Neuronal stem cell (in vitro differentiated cells): ENCODE measurements around the gene CDK8.
A peak's percentile ranks its signal among the peaks of the same experiment; 100 is the strongest.

Experiments used
- DNase-seq: peaks from one replicate; pipeline ENCODE4 v3.0.0-alpha.2; 2013; ENCODE audit warnings: low spot score
- H2AFZ ChIP-seq: one replicate; pipeline ENCODE4 v1.6.1; 2013; ENCODE audit warnings: mild to moderate bottlenecking, low read length, inconsistent platforms
- H2AK5ac ChIP-seq: 2 replicates; pipeline ENCODE4 v1.6.1; 2013; ENCODE audit warnings: low read depth, mild to moderate bottlenecking, inconsistent platforms, low read length, moderate library complexity, mixed read lengths
- H2BK120ac ChIP-seq: 2 replicates; pipeline ENCODE4 v1.6.1; 2013; ENCODE audit warnings: low read depth, mild to moderate bottlenecking, inconsistent platforms, low read length, moderate library complexity, mixed read lengths
- H2BK12ac ChIP-seq: one replicate; pipeline ENCODE4 v1.6.1; 2013; ENCODE audit warnings: low read length, inconsistent platforms
- H2BK15ac ChIP-seq: 2 replicates; pipeline ENCODE4 v1.6.1; 2013; ENCODE audit warnings: mild to moderate bottlenecking, low read length, inconsistent platforms, mixed read lengths
- H2BK5ac ChIP-seq: one replicate; pipeline ENCODE4 v1.6.1; 2013; ENCODE audit warnings: inconsistent platforms, mild to moderate bottlenecking, low read length, moderate library complexity
- H3K14ac ChIP-seq: one replicate; pipeline ENCODE4 v1.6.1; 2013; ENCODE audit warnings: low read length, inconsistent platforms
- H3K18ac ChIP-seq: 2 replicates; pipeline ENCODE4 v1.6.1; 2013; ENCODE audit warnings: low read length, inconsistent platforms
- H3K23ac ChIP-seq: 2 replicates; pipeline ENCODE4 v1.6.1; 2013; ENCODE audit warnings: low read depth, mild to moderate bottlenecking, mixed read lengths, low read length, inconsistent platforms; ENCODE audit not compliant: poor library complexity
- H3K27ac ChIP-seq: replicated peaks from 3 replicates; pipeline ENCODE4 v1.5.1; 2013; ENCODE audit warnings: low read length, inconsistent platforms
- H3K27me3 ChIP-seq, 3 experiments: 2 replicates each; pipeline ENCODE4 v1.6.1; 2013; ENCODE audit warnings: low read length in 3 of 3, mild to moderate bottlenecking in 2 of 3, inconsistent platforms in 1 of 3, low read depth in 1 of 3, mixed read lengths in 1 of 3, moderate library complexity in 1 of 3; ENCODE audit not compliant: control insufficient read depth in 3 of 3, insufficient read depth in 3 of 3
- H3K36me3 ChIP-seq, 2 donors: replicated peaks in 1 of 2; 2 replicates each; pipeline ENCODE4 v1.6.1; 2013; ENCODE audit warnings: low read length in 2 of 2; ENCODE audit not compliant: control insufficient read depth in 2 of 2, insufficient read depth in 2 of 2
- H3K4ac ChIP-seq: 2 replicates; pipeline ENCODE4 v1.6.1; 2013; ENCODE audit warnings: inconsistent platforms, mild to moderate bottlenecking, low read length, moderate library complexity
- H3K4me1 ChIP-seq, 2 donors: 1 replicate in 1 of 2; 2 replicates in 1 of 2; pipeline ENCODE4 v1.6.1; 2013; ENCODE audit warnings: low read length in 2 of 2, low read depth in 1 of 2; ENCODE audit not compliant: control insufficient read depth in 2 of 2, insufficient read depth in 1 of 2
- H3K4me2 ChIP-seq: one replicate; pipeline ENCODE4 v1.6.1; 2013; ENCODE audit warnings: mild to moderate bottlenecking, low read length, inconsistent platforms; ENCODE audit not compliant: insufficient read depth, poor library complexity, severe bottlenecking
- H3K4me3 ChIP-seq, 2 donors: 2 replicates each; pipeline ENCODE4 v1.5.1; 2013; ENCODE audit warnings: low read length in 2 of 2, mild to moderate bottlenecking in 2 of 2, inconsistent platforms in 1 of 2, moderate library complexity in 1 of 2
- H3K79me1 ChIP-seq: one replicate; pipeline ENCODE4 v1.6.1; 2013; ENCODE audit warnings: low read depth, mild to moderate bottlenecking, inconsistent platforms, low read length, moderate library complexity
- H3K9ac ChIP-seq: one replicate; pipeline ENCODE4 v1.6.1; 2013; ENCODE audit warnings: mild to moderate bottlenecking, low read depth, low read length, inconsistent platforms; ENCODE audit not compliant: poor library complexity
- H3K9me3 ChIP-seq, 2 donors: replicated peaks in 1 of 2; 2 replicates each; pipeline versions ENCODE3 to v1.6.1; 2013; ENCODE audit warnings: low read length in 2 of 2, mild to moderate bottlenecking in 2 of 2, inconsistent platforms in 1 of 2, low read depth in 1 of 2, mixed read lengths in 1 of 2, moderate library complexity in 1 of 2; ENCODE audit not compliant: control insufficient read depth in 2 of 2, insufficient read depth in 1 of 2
- H4K8ac ChIP-seq: one replicate; pipeline ENCODE4 v1.6.1; 2013; ENCODE audit warnings: low read depth, mild to moderate bottlenecking, inconsistent platforms, low read length, moderate library complexity
- H4K91ac ChIP-seq: one replicate; pipeline ENCODE4 v1.6.1; 2013; ENCODE audit warnings: low read length, low read depth, mild to moderate bottlenecking, inconsistent platforms; ENCODE audit not compliant: poor library complexity
- WGBS, 2 donors: extraction: QIAGEN DNeasy Blood & Tissue Kit; methylation state at CpG; one replicate each; pipeline ENCODE4 v1.1.7; 2013; ENCODE audit warnings: missing lambda C conversion rate in 2 of 2, mixed read lengths in 1 of 2; ENCODE audit not compliant: insufficient read length in 2 of 2, insufficient replicate concordance in 1 of 2; ENCODE audit errors: extremely low coverage in 2 of 2; 5-methylcytosine and 5-hydroxymethylcytosine counted together

Gene CDK8

DNA sequence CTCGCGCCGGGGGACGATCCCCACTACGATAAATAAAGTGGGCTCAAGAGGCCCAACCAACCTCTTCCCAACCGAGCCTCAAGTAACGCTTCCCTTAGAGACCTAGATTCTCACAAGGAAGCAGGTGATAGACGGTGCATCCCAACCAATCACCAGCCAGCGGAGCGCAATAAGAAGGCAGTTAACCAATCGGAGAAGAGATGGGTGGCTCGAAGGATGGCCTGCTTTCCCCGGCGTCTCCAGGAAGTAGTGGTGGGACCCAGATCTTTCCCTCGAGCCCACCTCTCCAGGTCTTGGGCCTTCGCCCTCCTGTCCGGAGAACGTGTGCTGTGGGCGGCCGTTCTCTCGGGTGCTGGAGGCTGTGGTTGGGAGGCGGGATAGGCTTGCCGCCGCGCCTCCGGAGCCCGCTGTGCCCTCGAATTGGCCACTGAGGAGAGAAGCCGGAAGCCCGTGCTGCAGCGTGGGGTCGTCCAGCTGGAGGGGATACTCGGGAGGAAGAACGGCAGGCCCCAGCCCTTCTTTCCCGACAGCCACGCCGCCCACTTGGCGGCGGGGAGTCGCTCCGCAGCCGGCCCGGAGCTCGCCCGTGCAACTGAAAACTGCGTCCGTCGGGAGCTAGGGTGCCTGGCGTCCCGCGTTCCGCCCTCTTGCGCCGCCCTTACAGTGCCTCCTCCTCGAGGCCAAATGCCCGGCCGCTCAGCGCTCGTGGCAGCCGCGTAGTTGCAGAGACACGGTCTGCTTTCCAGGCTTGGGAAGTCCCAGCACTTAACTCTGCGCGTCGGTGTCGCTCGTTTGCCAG lies 32.0 kb upstream of the CDK8 start, which contains the start of gene RNF6:
TSS of gene RNF6 (minus strand) at position 594 of the 799 bp plus-strand sequence. CDS start 2,665 bp downstream, outside the sequence.
- no CpG with 5 or more reads among the region's 67 CpGs for WGBS, 2 donors
- H3K18ac ChIP-seq: peak within 1 kb of the TSS; percentile 99
- peak within 1 kb of the TSS; percentile 92 for H2AFZ ChIP-seq

DNA sequence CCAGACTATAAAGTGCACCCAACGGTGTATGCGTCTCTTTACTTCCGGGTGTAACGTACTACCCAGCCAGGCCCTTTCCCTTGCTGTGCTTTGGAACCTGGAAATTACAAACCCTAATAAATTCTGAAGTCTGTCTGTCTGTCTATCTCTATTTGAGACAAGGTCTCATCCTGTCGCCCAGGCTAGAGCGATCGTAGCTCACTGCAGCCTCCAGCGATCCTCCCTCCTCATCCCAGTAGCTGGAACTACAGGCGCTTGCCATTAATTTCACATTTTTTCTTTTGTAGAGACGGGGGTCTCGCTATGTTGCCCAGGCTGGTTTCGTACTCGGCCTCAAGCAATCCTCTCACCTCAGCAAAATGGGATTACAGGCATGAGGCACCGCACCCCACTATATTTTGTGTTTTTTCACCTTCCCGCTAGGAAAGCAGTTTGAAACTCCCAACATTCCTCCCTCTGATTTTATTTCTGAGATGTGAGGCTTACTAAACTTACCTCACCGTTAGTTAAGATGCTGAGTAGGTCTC lies 31.3 kb upstream of the CDK8 start:
- no peak overlapping the region for H3K4ac ChIP-seq
- H3K23ac ChIP-seq: peak overlapping the region; percentile 97
- no peak overlapping the region for H2BK12ac ChIP-seq
- H3K36me3 ChIP-seq: peaks cover 0 to 28% of the 10 kb centered on the region in 2 donors
- H3K4me2 ChIP-seq: peak overlapping the region; percentile 77
- H2BK120ac ChIP-seq: no peak overlapping the region
- peaks cover 0 to 3% (median 0%) of the 10 kb centered on the region in 3 experiments for H3K27me3 ChIP-seq
- H2AK5ac ChIP-seq: no peak overlapping the region
- H3K18ac ChIP-seq: peak overlapping the region; percentile 99
- H3K14ac ChIP-seq: peak overlapping the region; percentile 95
- no peaks in the 10 kb centered on the region for H3K79me1 ChIP-seq
- peak overlapping the region; percentile 92 for H2AFZ ChIP-seq
- H2BK15ac ChIP-seq: peak overlapping the region; percentile 41
- peak overlapping the region; percentile 98 for H3K9ac ChIP-seq
- no peak overlapping the region for H4K91ac ChIP-seq
- peak overlapping the region; percentile 98 for H2BK5ac ChIP-seq
- H3K9me3 ChIP-seq: no peaks in the 10 kb centered on the region
- H3K4me1 ChIP-seq: peaks cover 6% of the 10 kb centered on the region in 2 donors
- H3K27ac ChIP-seq: peak overlapping the region; percentile 97
- WGBS, 2 donors: no CpG with 5 or more reads among the region's 16 CpGs
- DNase-seq: no peak
- peak overlapping the region; percentile 19 for H4K8ac ChIP-seq
- H3K4me3 ChIP-seq: peak overlapping the region; percentile 89 to 94

More for the DNA sequence above, 32.0 kb upstream of the CDK8 start, which contains the start of gene RNF6:
- Histone ChIP-seq H3K23ac (peak within 1 kb of the TSS; percentile 97), H3K36me3 (peaks cover 3 to 34% of the 10 kb centered on the region in 2 donors), H2BK5ac (peak within 1 kb of the TSS; percentile 98), H3K14ac (peak within 1 kb of the TSS; percentile 95), H2BK12ac (no peak within 1 kb of the TSS), H2AK5ac (no peak within 1 kb of the TSS), H3K4me3 (peak within 1 kb of the TSS; percentile 89 to 94), H4K8ac (peak within 1 kb of the TSS; percentile 19), H3K27me3 (peaks cover 0 to 3% (median 0%) of the 10 kb centered on the region in 3 experiments), H3K4ac (peak within 1 kb of the TSS; percentile 90), H3K9ac (peak within 1 kb of the TSS; percentile 98), H4K91ac (no peak within 1 kb of the TSS), H3K4me2 (peak within 1 kb of the TSS; percentile 77), H3K4me1 (peaks cover 6% of the 10 kb centered on the region in 2 donors), H2BK15ac (peak within 1 kb of the TSS; percentile 41), H3K27ac (peak within 1 kb of the TSS; percentile 97), H2BK120ac (no peak within 1 kb of the TSS), H3K9me3 (no peaks in the 10 kb centered on the region), H3K79me1 (no peaks in the 10 kb centered on the region)
- peak; percentile 95 for DNase-seq

DNA sequence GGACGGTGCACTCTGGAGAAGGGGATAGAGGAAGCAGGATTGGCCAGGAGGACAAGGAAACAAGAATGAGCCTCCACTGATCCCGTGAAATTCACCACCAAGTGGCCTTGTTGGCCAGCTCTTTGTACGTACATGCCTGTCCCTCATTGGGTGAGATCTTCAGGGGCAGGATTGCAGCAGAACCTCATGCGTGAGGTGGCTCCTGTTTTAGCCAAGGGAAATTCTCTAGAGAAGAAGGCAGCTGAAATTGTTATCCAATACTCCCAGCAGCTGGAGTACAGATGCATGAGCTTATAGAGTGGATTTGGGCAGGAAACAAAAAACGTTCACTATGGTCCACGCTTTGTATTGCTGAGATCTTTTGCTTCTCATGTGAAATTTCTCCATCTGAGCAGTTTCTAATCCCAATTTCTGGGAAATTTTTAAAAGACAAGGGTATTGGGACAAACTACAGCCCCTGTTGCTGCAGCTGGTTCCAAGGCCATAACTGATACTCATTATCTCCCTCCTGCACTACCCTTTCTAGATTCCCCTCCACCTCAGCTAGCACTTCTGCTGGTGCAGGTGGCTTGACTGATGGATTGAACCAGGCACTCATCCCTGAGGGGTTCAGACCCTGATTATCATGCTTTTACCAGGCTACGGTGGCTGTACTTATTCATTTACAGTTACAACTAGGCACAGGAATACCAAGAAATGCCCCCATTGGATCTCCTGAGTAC lies 27.9 kb upstream of the CDK8 start:
- H2BK12ac ChIP-seq: no peak overlapping the region
- DNase-seq: no peak
- no peak overlapping the region for H2BK120ac ChIP-seq
- H3K36me3 ChIP-seq: no peaks in the 10 kb centered on the region
- H3K4me3 ChIP-seq: no peak overlapping the region
- no peak overlapping the region for H3K4me2 ChIP-seq
- H3K79me1 ChIP-seq: no peaks in the 10 kb centered on the region
- H4K8ac ChIP-seq: no peak overlapping the region
- H3K23ac ChIP-seq: no peak overlapping the region
- no peaks in the 10 kb centered on the region for H3K9me3 ChIP-seq
- peak overlapping the region; percentile 50 for H2AFZ ChIP-seq
- no peak overlapping the region for H4K91ac ChIP-seq
- H2BK5ac ChIP-seq: no peak overlapping the region
- no peak overlapping the region for H3K9ac ChIP-seq
- peaks cover 0 to 4% of the 10 kb centered on the region in 2 donors for H3K4me1 ChIP-seq
- no peak overlapping the region for H2BK15ac ChIP-seq
- no peak overlapping the region for H3K27ac ChIP-seq
- H3K4ac ChIP-seq: no peak overlapping the region
- peaks cover 0 to 11% (median 0%) of the 10 kb centered on the region in 3 experiments for H3K27me3 ChIP-seq
- H2AK5ac ChIP-seq: no peak overlapping the region
- no peak overlapping the region for H3K14ac ChIP-seq
- no CpG with 5 or more reads among the region's 7 CpGs for WGBS, 2 donors
- no peak overlapping the region for H3K18ac ChIP-seq
